Breast epithelium (tissue), 4 donors: Measurements from ENCODE around the gene TYMS. TPM values are rescaled to one million over a fixed set of nuclear protein-coding genes. Genes with fewer than 3 reads are reported as not detected.

Experiments used
- DNase-seq, 2 donors: peaks; one replicate each; pipeline ENCODE4 v3.0.0-alpha.2; 2019; ENCODE audit warnings: low spot score in 2 of 2
- H3K27ac ChIP-seq, 2 donors: fragments of 200-600 bp; sonication (generic) in 1 of 2; one replicate each; pipeline ENCODE4 v1.5.1; 2016 to 2019; ENCODE audit warnings: mild to moderate bottlenecking in 1 of 2
- H3K27me3 ChIP-seq, 2 donors: fragments of 200-600 bp; sonication (generic) in 1 of 2; one replicate each; pipeline versions ENCODE4 v1.5.1 to v1.6.0; 2017 to 2019; ENCODE audit warnings: control low read depth in 1 of 2, mild to moderate bottlenecking in 1 of 2
- H3K36me3 ChIP-seq: fragments of 200-600 bp; one replicate; pipeline ENCODE4 v1.5.1; 2019
- H3K4me1 ChIP-seq, 2 donors: fragments of 200-600 bp; sonication (generic); one replicate each; pipeline ENCODE4 v1.5.1; 2016 to 2019; ENCODE audit warnings: control low read depth in 1 of 2
- H3K4me3 ChIP-seq, 3 donors: fragments of 200-600 bp; sonication (generic); 1 replicate in 2 of 3; 2 replicates in 1 of 3; pipeline ENCODE4 v1.5.1; 2016 to 2019; ENCODE audit warnings: mild to moderate bottlenecking in 3 of 3, moderate library complexity in 2 of 3
- H3K9me3 ChIP-seq, 2 donors: fragments of 200-600 bp; sonication (generic) in 1 of 2; one replicate each; pipeline ENCODE4 v1.5.1; 2016 to 2019; ENCODE audit warnings: control low read depth in 1 of 2
- POLR2A ChIP-seq: fragments of 450-650 bp; IDR thresholded peaks from one replicate; pipeline ENCODE4 v1.6.1; 2016; ENCODE audit warnings: antibody characterized with exemption, mild to moderate bottlenecking, moderate library complexity
- POLR2AphosphoS5 ChIP-seq, 3 donors: sonication (generic); formaldehyde crosslinking; IDR thresholded peaks; one replicate each; pipeline ENCODE4 v1.6.1; 2017; ENCODE audit warnings: antibody characterized with exemption in 3 of 3
- intact Hi-C: fragments of 100-400 bp; cut with DNase I; formaldehyde crosslinking; loops from one replicate; pipeline ENCODE4 v1.15.1; 2023; ENCODE audit warnings: low total_unique reads
- total RNA-seq, 3 donors: library from RNA; depleted of rRNA; stranded (reverse); fragments of >200 nt; gene quantifications; one replicate each; pipeline ENCODE4 v1.1.0, GENCODE V29; 2016
- TF ChIP-seq, protein P1 (sequence below), 3 donors: fragments of 450-650 bp; IDR thresholded peaks; one replicate each; pipeline ENCODE4 v1.5.1; 2016 to 2017; ENCODE audit warnings: antibody characterized with exemption in 3 of 3, mild to moderate bottlenecking in 3 of 3, moderate library complexity in 3 of 3

TYMS gene
- total RNA-seq, 3 donors from 2014 or later = 1.3 to 2.1 (median 2.0) TPM

DNA sequence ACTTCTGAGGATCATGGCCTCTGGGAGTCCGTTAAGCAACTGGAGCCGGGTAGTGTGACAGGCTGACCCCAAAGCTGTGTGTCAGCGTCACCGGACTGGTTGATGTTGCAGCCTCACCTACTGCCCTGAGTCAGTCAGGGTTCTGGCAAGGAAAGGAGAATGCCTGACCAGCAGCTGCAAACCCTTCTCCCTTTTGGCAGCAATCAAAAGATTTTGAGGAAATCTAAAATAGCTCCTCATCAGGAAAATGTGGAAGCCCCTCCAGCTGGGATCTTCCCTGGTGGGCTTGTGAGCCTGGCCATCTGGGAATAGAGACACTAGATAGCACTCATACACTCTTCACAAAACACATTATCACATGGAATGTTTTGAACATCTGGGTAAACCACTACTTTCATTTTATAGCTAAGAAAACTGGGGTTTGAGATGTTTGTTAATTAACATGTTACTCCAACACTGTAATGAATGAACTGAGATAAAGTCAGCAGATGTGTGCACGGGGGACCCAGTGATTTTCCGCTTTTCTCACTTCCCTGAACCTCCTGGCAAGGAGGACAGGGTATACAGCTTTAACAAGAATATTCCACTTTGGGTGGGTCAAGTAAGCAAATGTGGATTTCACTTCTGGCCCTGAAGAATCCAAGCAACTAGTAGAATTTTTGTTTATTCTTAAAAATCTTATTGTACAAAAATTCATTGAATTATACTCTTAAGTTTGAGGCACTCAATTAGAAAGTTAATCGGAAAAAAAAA lies 36.0 kb upstream of the TYMS start:
- intact Hi-C loops = no loop called here
- no peaks in the 10 kb centered on the region for H3K27me3 ChIP-seq
- H3K36me3 ChIP-seq = no peaks in the 10 kb centered on the region
- no peak for TF ChIP-seq POLR2AphosphoS5 (IDR thresholded peaks at IDR 0.05)
- TF ChIP-seq, protein P1, sequence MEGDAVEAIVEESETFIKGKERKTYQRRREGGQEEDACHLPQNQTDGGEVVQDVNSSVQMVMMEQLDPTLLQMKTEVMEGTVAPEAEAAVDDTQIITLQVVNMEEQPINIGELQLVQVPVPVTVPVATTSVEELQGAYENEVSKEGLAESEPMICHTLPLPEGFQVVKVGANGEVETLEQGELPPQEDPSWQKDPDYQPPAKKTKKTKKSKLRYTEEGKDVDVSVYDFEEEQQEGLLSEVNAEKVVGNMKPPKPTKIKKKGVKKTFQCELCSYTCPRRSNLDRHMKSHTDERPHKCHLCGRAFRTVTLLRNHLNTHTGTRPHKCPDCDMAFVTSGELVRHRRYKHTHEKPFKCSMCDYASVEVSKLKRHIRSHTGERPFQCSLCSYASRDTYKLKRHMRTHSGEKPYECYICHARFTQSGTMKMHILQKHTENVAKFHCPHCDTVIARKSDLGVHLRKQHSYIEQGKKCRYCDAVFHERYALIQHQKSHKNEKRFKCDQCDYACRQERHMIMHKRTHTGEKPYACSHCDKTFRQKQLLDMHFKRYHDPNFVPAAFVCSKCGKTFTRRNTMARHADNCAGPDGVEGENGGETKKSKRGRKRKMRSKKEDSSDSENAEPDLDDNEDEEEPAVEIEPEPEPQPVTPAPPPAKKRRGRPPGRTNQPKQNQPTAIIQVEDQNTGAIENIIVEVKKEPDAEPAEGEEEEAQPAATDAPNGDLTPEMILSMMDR (IDR thresholded peaks at IDR 0.05) = no peak
- TF ChIP-seq POLR2A = no peak
- no peaks in the 10 kb centered on the region for H3K4me1 ChIP-seq
- DNase-seq = no peak
- no peak overlapping the region for H3K4me3 ChIP-seq
- no peaks in the 10 kb centered on the region for H3K9me3 ChIP-seq
- H3K27ac ChIP-seq = no peak overlapping the region

DNA sequence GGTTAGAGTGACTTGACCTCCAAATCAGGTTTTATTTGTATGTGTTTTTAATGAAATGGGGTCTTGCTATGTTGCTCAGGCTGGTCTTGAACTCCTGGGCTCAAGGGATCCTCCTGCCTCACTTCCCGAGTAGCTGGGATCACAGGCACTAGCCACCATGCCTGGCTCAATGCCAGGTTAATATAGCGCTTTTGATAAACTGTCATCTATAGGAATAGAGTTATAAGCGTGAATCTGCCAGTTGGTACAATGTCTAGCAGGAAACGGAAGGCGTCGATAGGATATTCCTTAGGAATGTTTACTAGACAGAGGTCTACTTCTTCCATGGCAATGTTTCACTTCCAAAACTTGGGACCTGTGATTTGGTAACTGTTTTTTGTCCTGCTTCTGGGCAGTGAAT lies 35.2 kb upstream of the TYMS start:
- no peaks in the 10 kb centered on the region for H3K27me3 ChIP-seq
- intact Hi-C loops = no loop called here
- DNase-seq = no peak
- no peaks in the 10 kb centered on the region for H3K36me3 ChIP-seq
- H3K27ac ChIP-seq = no peak overlapping the region
- TF ChIP-seq POLR2A (no peak), POLR2AphosphoS5 (IDR thresholded peaks at IDR 0.05) (no peak)
- TF ChIP-seq, protein P1 (IDR thresholded peaks at IDR 0.05) = no peak
- no peak overlapping the region for H3K4me3 ChIP-seq
- no peaks in the 10 kb centered on the region for H3K4me1 ChIP-seq
- H3K9me3 ChIP-seq = no peaks in the 10 kb centered on the region

DNA sequence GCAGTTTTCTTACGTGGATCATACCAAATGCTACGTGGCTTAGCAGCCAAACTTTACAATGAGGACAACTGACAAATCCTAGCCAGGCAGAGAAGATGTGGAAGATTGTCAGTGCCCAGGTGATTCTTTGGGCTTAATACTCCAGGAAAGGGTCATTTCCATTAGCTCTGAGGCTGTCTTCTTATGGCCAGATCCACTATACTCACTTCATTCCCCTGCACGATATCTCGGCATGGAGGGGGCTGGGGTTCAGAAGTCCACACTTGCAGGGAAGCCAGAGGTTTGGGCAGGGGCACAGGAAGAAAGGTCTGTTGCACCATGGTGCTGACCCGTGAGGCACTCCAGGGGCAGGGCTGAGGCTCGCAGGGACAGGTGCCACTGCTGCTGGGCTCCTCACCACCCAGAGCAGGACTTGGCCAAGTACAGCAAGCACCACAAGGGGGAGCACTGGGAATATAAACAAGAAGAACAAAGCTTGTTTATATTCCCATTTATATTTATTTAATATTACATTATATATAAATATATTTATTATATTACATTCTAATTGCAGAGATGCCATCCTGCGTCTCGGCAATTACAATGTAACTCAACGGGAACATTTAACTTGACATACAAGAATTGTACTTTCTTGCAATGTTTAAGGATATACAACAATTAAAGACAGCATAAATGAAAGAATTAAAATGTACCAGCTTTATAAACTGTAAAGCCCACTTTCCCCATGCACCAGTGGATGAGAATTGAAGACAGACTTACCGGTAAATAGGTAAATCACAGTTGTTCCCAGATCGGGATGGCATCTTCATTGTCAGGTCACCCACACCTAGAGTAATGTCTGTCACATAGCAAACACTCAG lies 33.5 kb upstream of the TYMS start:
- intact Hi-C loops = no loop called here
- peak; percentile 37 to 63 for DNase-seq
- no peaks in the 10 kb centered on the region for H3K9me3 ChIP-seq

DNA sequence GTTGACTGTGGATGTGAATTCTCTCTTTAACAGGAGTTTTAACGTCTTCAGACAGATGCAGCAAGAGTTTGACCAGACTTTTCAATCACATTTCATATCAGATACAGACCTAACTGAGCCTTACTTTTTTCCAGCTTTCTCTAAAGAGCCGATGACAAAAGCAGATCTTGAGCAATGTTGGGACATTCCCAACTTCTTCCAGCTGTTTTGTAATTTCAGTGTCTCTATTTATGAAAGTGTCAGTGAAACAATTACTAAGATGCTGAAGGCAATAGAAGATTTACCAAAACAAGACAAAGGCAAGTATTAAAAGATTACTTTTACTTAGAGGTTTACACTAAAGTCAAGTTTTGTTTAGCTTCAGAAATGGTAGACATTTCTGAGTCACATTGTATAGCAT lies 30.2 kb upstream of the TYMS start:
- DNase-seq = no peak
- H3K36me3 ChIP-seq = no peaks in the 10 kb centered on the region
- TF ChIP-seq POLR2AphosphoS5 (IDR thresholded peaks at IDR 0.05) (no peak), POLR2A (no peak)
- TF ChIP-seq, protein P1 (IDR thresholded peaks at IDR 0.05) = no peak
- no peak overlapping the region for H3K4me3 ChIP-seq
- no peaks in the 10 kb centered on the region for H3K27me3 ChIP-seq
- no peaks in the 10 kb centered on the region for H3K4me1 ChIP-seq
- intact Hi-C loops = no loop called here
- H3K9me3 ChIP-seq = no peaks in the 10 kb centered on the region
- no peak overlapping the region for H3K27ac ChIP-seq

More for the DNA sequence above, 33.5 kb upstream of the TYMS start:
- Histone ChIP-seq H3K4me1 (no peaks in the 10 kb centered on the region), H3K27ac (no peak overlapping the region), H3K27me3 (no peaks in the 10 kb centered on the region), H3K4me3 (no peak overlapping the region), H3K36me3 (no peaks in the 10 kb centered on the region)
- TF ChIP-seq POLR2AphosphoS5 (IDR thresholded peaks at IDR 0.05) (no peak), POLR2A (no peak)
- TF ChIP-seq, protein P1 (IDR thresholded peaks at IDR 0.05) = peak in 2 of 3 donors; percentile 20 to 46
